Liver (tissue), 9 donors: ENCODE data around the gene OMP. TPM values are rescaled to one million over a fixed set of nuclear protein-coding genes. Genes with fewer than 3 reads are reported as not detected.

ENCODE experiments used
- DNase-seq: peaks from one replicate; pipeline ENCODE4 v3.0.0-alpha.2; 2017; ENCODE audit warnings: low spot score
- H3K27ac ChIP-seq, 2 donors: one replicate each; pipeline ENCODE4 v1.7.0; 2013; ENCODE audit warnings: inconsistent platforms in 2 of 2, low read length in 2 of 2, control low read depth in 1 of 2, low read depth in 1 of 2, mild to moderate bottlenecking in 1 of 2
- H3K27me3 ChIP-seq, 4 donors: one replicate each; pipeline versions ENCODE4 v1.6.1 to v1.7.0; 2013; ENCODE audit warnings: low read length in 3 of 4, inconsistent platforms in 1 of 4, mild to moderate bottlenecking in 1 of 4, moderate library complexity in 1 of 4; ENCODE audit not compliant: control insufficient read depth in 4 of 4, insufficient read depth in 4 of 4
- H3K36me3 ChIP-seq, 4 donors: one replicate each; pipeline versions ENCODE4 v1.6.1 to v1.7.0; 2013; ENCODE audit warnings: low read length in 3 of 4, mild to moderate bottlenecking in 3 of 4, low read depth in 1 of 4, moderate library complexity in 1 of 4; ENCODE audit not compliant: control insufficient read depth in 4 of 4, insufficient read depth in 3 of 4
- H3K4me1 ChIP-seq, 4 donors: one replicate each; pipeline versions ENCODE4 v1.6.1 to v1.7.0; 2013; ENCODE audit warnings: low read length in 3 of 4, mild to moderate bottlenecking in 3 of 4, moderate library complexity in 1 of 4; ENCODE audit not compliant: control insufficient read depth in 4 of 4, insufficient read depth in 4 of 4
- H3K4me3 ChIP-seq, 3 donors: one replicate each; pipeline versions ENCODE4 v1.6.1 to v1.7.0; 2013; ENCODE audit warnings: low read length in 3 of 3, control low read depth in 1 of 3, low read depth in 1 of 3, mild to moderate bottlenecking in 1 of 3
- H3K9ac ChIP-seq, 2 donors: one replicate each; pipeline ENCODE4 v1.7.0; 2013; ENCODE audit warnings: low read length in 2 of 2, mild to moderate bottlenecking in 2 of 2, moderate library complexity in 2 of 2, control low read depth in 1 of 2, low read depth in 1 of 2
- H3K9me3 ChIP-seq, 4 donors: one replicate each; pipeline versions ENCODE4 v1.6.1 to v1.7.0; 2013; ENCODE audit warnings: low read length in 3 of 4; ENCODE audit not compliant: control insufficient read depth in 4 of 4
- CTCF ChIP-seq: fragments of 150-350 bp; IDR thresholded peaks from 2 replicates; pipeline ENCODE4 v1.5.1; 2017; ENCODE audit warnings: improper control_type of control experiment, low read depth, low read length; ENCODE audit not compliant: missing input control
- EGR1 ChIP-seq, 2 donors: IDR thresholded peaks; 2 replicates each; pipeline ENCODE4 v1.6.1; 2016 to 2018; ENCODE audit warnings: antibody characterized with exemption in 2 of 2, low read depth in 2 of 2
- FOXA1 ChIP-seq: IDR thresholded peaks from 2 replicates; pipeline ENCODE4 v1.6.1; 2016; ENCODE audit warnings: antibody characterized with exemption
- FOXA2 ChIP-seq: IDR thresholded peaks from 2 replicates; pipeline ENCODE4 v1.6.1; 2016; ENCODE audit warnings: antibody characterized with exemption
- GABPA ChIP-seq, 2 donors: IDR thresholded peaks in 1 of 2; conservative IDR thresholded peaks in 1 of 2; 2 replicates each; pipeline ENCODE4 v1.6.1; 2016; ENCODE audit warnings: antibody characterized with exemption in 2 of 2, mild to moderate bottlenecking in 1 of 2, moderate library complexity in 1 of 2
- HNF4A ChIP-seq, 2 donors: conservative IDR thresholded peaks; 2 replicates each; pipeline ENCODE4 v1.6.1; 2016; ENCODE audit warnings: antibody characterized with exemption in 2 of 2, mild to moderate bottlenecking in 2 of 2
- HNF4G ChIP-seq: IDR thresholded peaks from 2 replicates; pipeline ENCODE4 v1.6.1; 2016; ENCODE audit warnings: antibody characterized with exemption
- JUND ChIP-seq, 2 donors: IDR thresholded peaks; 2 replicates each; pipeline ENCODE4 v1.6.1; 2016; ENCODE audit warnings: antibody characterized with exemption in 2 of 2
- MAX ChIP-seq: IDR thresholded peaks from 2 replicates; pipeline ENCODE4 v1.6.1; 2016; ENCODE audit warnings: antibody characterized with exemption
- RAD21 ChIP-seq, 2 donors: IDR thresholded peaks; 2 replicates each; pipeline ENCODE4 v1.6.1; 2016; ENCODE audit warnings: antibody characterized with exemption in 2 of 2, mild to moderate bottlenecking in 2 of 2
- RXRA ChIP-seq, 2 donors: IDR thresholded peaks; 2 replicates each; pipeline ENCODE4 v1.6.1; 2017 to 2018; ENCODE audit warnings: antibody characterized with exemption in 2 of 2, mild to moderate bottlenecking in 1 of 2
- SP1 ChIP-seq: IDR thresholded peaks from 2 replicates; pipeline ENCODE4 v1.6.1; 2018; ENCODE audit warnings: antibody characterized with exemption, mild to moderate bottlenecking
- TAF1 ChIP-seq: conservative IDR thresholded peaks from 2 replicates; pipeline ENCODE4 v1.6.1; 2016; ENCODE audit warnings: antibody characterized with exemption, mild to moderate bottlenecking
- YY1 ChIP-seq: IDR thresholded peaks from 2 replicates; pipeline ENCODE4 v1.6.1; 2016; ENCODE audit warnings: antibody characterized with exemption, mild to moderate bottlenecking
- WGBS: extraction: QIAGEN DNeasy Blood & Tissue Kit; methylation state at CpG from one replicate; pipeline ENCODE4 v1.1.7; 2013; 5-methylcytosine and 5-hydroxymethylcytosine counted together
- polyA plus RNA-seq, 2 donors: library from polyadenylated mRNA; stranded (reverse) in 1 of 2; unstranded in 1 of 2; fragments of 200-250 nt in 1 of 2; fragments of >200 nt in 1 of 2; fragmentation: Nextera tagmentation in 1 of 2; extraction: Ambion mirVana in 1 of 2; gene quantifications; one replicate each; pipeline versions ENCODE4 v1.2.1 to v1.2.3, GENCODE V29; 2013 to 2015
- total RNA-seq, 2 donors: library from RNA; depleted of rRNA; stranded (reverse); fragments of >200 nt; gene quantifications; one replicate each; pipeline ENCODE4 v1.2.3, GENCODE V29; 2014
- TF ChIP-seq, protein P1 (sequence below): IDR thresholded peaks from 2 replicates; pipeline ENCODE4 v1.6.1; 2016; ENCODE audit warnings: antibody characterized with exemption
- TF ChIP-seq, protein P2 (sequence below): IDR thresholded peaks from 2 replicates; pipeline ENCODE4 v1.6.1; 2016; ENCODE audit warnings: antibody characterized with exemption, mild to moderate bottlenecking
- donor health status: healthy.
- donor health status: healthy.
- donor health status: healthy.
- donor health status: healthy.
- donor health status: healthy.

Gene OMP
- total and polyA plus RNA-seq, 4 donors: 0.24 to 0.75 (median 0.65) TPM; not detected in 1

DNA sequence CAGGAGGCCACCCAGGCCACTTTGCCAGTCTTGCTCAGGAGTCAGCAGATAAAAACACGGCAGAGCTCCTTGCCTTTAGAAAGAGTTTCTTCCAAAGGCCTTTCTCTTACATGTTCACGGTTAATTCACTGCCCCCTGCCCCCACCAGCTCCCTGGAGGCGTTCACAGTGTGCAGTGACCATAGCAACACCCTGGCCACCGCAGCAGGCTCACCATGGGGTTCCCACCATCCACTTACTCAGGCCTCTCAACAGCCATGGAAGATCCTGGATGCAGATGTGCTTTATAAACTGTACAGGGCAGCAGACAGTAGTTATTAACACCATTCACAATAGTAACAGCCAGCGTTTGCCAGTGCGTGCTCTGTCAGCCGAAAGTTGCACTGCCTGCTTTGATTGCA is 14.9 kb downstream of the OMP start:
- no peaks in the 10 kb centered on the region for H3K9me3 ChIP-seq
- no peaks in the 10 kb centered on the region for H3K4me1 ChIP-seq
- no peak for DNase-seq
- H3K36me3 ChIP-seq: peaks cover 12 to 78% (median 27%) of the 10 kb centered on the region in 4 donors
- no peak overlapping the region for H3K27ac ChIP-seq
- no peak overlapping the region for H3K9ac ChIP-seq
- 89% methylated on average over 7 of the region's 7 CpGs for WGBS
- H3K27me3 ChIP-seq: no peaks in the 10 kb centered on the region
- TF ChIP-seq HNF4A (conservative IDR thresholded peaks at IDR 0.05) (no peak), TAF1 (no peak), JUND (IDR thresholded peaks at IDR 0.05) (no peak)
- H3K4me3 ChIP-seq: no peak overlapping the region

DNA sequence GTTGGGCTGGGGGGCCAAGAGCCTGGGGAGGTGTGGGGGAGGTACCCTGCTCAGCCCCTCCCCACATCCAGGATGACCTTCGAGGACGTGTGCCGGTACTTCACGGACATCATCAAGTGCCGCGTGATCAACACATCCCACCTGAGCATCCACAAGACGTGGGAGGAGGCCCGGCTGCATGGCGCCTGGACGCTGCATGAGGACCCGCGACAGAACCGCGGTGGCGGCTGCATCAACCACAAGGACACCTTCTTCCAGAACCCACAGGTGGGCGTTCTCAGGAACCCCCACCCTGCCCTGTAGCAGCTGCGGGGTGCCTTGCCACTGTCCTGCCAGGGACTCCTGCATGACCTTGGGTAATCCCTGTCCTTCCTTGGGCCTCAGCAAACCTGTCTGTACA is 15.4 kb downstream of the OMP start:
- Histone ChIP-seq H3K27me3 (no peaks in the 10 kb centered on the region), H3K9ac (no peak overlapping the region), H3K9me3 (no peaks in the 10 kb centered on the region), H3K36me3 (peaks cover 12 to 81% (median 30%) of the 10 kb centered on the region in 4 donors), H3K27ac (no peak overlapping the region), H3K4me3 (no peak overlapping the region), H3K4me1 (no peaks in the 10 kb centered on the region)
- TF ChIP-seq YY1 (no peak), MAX (no peak), JUND (IDR thresholded peaks at IDR 0.05) (no peak), RAD21 (IDR thresholded peaks at IDR 0.05) (no peak), RXRA (IDR thresholded peaks at IDR 0.05) (no peak), HNF4G (no peak), FOXA2 (no peak), GABPA (IDR thresholded peaks at IDR 0.05 in 1 of 2, conservative IDR thresholded peaks at IDR 0.05 in 1 of 2) (no peak), SP1 (no peak), FOXA1 (no peak), TAF1 (no peak), EGR1 (IDR thresholded peaks at IDR 0.05; ENCODE audit: low read depth in 2 of 2) (no peak), CTCF (no peak), HNF4A (conservative IDR thresholded peaks at IDR 0.05) (no peak)
- TF ChIP-seq, protein P1, sequence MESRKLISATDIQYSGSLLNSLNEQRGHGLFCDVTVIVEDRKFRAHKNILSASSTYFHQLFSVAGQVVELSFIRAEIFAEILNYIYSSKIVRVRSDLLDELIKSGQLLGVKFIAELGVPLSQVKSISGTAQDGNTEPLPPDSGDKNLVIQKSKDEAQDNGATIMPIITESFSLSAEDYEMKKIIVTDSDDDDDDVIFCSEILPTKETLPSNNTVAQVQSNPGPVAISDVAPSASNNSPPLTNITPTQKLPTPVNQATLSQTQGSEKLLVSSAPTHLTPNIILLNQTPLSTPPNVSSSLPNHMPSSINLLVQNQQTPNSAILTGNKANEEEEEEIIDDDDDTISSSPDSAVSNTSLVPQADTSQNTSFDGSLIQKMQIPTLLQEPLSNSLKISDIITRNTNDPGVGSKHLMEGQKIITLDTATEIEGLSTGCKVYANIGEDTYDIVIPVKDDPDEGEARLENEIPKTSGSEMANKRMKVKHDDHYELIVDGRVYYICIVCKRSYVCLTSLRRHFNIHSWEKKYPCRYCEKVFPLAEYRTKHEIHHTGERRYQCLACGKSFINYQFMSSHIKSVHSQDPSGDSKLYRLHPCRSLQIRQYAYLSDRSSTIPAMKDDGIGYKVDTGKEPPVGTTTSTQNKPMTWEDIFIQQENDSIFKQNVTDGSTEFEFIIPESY: no peak
- TF ChIP-seq, protein P2, sequence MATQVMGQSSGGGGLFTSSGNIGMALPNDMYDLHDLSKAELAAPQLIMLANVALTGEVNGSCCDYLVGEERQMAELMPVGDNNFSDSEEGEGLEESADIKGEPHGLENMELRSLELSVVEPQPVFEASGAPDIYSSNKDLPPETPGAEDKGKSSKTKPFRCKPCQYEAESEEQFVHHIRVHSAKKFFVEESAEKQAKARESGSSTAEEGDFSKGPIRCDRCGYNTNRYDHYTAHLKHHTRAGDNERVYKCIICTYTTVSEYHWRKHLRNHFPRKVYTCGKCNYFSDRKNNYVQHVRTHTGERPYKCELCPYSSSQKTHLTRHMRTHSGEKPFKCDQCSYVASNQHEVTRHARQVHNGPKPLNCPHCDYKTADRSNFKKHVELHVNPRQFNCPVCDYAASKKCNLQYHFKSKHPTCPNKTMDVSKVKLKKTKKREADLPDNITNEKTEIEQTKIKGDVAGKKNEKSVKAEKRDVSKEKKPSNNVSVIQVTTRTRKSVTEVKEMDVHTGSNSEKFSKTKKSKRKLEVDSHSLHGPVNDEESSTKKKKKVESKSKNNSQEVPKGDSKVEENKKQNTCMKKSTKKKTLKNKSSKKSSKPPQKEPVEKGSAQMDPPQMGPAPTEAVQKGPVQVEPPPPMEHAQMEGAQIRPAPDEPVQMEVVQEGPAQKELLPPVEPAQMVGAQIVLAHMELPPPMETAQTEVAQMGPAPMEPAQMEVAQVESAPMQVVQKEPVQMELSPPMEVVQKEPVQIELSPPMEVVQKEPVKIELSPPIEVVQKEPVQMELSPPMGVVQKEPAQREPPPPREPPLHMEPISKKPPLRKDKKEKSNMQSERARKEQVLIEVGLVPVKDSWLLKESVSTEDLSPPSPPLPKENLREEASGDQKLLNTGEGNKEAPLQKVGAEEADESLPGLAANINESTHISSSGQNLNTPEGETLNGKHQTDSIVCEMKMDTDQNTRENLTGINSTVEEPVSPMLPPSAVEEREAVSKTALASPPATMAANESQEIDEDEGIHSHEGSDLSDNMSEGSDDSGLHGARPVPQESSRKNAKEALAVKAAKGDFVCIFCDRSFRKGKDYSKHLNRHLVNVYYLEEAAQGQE: no peak
- no peak for DNase-seq
- 95% methylated on average over 17 of the region's 17 CpGs for WGBS
